AG04449 (cell line): Measurements from ENCODE around the gene GALNT10.

Experiments
- CTCF ChIA-PET: fragments of 350-600 bp; formaldehyde crosslinking; extraction: SDS; loops from one replicate; lab custom pipeline; 2021; ENCODE audit warnings: antibody characterized with exemption; lab: Yijun Ruan, JAX
- POLR2A ChIA-PET: fragments of 400-600, 350-600 bp; formaldehyde crosslinking; extraction: SDS; loops from one replicate; lab custom pipeline; 2020; ENCODE audit warnings: antibody characterized with exemption, inconsistent platforms; lab: Yijun Ruan, JAX
- DNase-seq: peaks from one replicate; pipeline ENCODE4 v3.0.0-alpha.2; 2010; ENCODE audit warnings: low read depth, low spot score
- H3K4me3 ChIP-seq: 2 replicates; pipeline ENCODE4 v1.5.1; 2011; ENCODE audit warnings: low read depth, mild to moderate bottlenecking, control low read depth, low read length
- TF ChIP-seq, protein P1 (sequence below): IDR thresholded peaks from one replicate; pipeline ENCODE4 v1.5.1; 2011; ENCODE audit warnings: mild to moderate bottlenecking, moderate library complexity, low read length, control low read depth, inconsistent platforms; ENCODE audit not compliant: insufficient read depth; ENCODE audit errors: missing control alignments

GALNT10 gene

DNA sequence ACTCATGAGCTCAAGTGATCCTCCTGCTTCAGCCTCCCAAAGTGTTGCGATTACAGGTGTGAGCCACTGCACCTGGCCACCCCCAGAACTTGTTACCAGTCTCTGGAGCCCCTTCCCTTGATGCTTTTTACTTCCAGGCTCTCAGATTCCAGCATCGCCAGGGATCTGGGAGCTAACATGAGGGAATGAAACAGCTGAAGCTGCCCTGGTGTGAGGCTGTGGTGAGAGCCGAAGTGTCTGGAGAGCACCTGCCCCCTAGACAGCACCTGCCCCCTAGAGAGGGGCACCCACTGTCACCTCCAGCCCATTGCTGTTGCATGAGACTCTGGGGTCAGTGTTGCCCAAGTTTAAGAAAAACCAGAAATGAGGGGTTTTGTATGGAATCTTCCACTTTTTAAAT is 131.0 kb downstream of the GALNT10 start:
- CTCF ChIA-PET, result interaction anchor here (1.0 kb wide), 1 partner anchor 13 kb away, joined by 5 read pairs; no protein-coding TSS in a partner anchor
- POLR2A ChIA-PET, result no interaction called here
- DNase-seq, result no peak
- H3K4me3 ChIP-seq, result no peak overlapping the region
- TF ChIP-seq, protein P1, sequence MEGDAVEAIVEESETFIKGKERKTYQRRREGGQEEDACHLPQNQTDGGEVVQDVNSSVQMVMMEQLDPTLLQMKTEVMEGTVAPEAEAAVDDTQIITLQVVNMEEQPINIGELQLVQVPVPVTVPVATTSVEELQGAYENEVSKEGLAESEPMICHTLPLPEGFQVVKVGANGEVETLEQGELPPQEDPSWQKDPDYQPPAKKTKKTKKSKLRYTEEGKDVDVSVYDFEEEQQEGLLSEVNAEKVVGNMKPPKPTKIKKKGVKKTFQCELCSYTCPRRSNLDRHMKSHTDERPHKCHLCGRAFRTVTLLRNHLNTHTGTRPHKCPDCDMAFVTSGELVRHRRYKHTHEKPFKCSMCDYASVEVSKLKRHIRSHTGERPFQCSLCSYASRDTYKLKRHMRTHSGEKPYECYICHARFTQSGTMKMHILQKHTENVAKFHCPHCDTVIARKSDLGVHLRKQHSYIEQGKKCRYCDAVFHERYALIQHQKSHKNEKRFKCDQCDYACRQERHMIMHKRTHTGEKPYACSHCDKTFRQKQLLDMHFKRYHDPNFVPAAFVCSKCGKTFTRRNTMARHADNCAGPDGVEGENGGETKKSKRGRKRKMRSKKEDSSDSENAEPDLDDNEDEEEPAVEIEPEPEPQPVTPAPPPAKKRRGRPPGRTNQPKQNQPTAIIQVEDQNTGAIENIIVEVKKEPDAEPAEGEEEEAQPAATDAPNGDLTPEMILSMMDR, result no peak

DNA sequence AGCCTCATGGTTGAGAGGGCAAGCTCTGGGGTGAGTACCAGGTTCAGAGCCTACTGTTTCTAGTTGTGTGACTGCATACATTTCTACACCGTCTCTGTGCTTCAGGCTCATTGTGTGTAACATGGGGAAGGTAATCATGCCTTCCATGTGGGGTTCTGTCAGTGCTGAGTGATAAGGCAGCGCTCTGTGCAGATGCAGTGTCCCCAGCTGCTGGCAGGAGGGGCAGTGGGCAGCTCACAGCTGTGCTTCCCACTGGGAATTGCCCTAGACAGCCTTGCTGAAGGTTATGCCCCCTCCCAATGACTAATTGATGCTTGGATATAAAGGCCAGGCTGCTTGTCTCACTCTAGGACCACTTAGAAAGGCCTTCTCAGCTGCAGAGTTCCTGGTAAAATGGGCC is 133.5 kb downstream of the GALNT10 start:
- no peak for DNase-seq
- ChIA-PET CTCF (interaction anchor here (1.2 to 3.0 kb wide), 2 partner anchors 10 to 144 kb away, joined by 3 to 7 read pairs; no protein-coding TSS in a partner anchor), POLR2A (no interaction called here)
- TF ChIP-seq, protein P1, result no peak
- no peak overlapping the region for H3K4me3 ChIP-seq

DNA sequence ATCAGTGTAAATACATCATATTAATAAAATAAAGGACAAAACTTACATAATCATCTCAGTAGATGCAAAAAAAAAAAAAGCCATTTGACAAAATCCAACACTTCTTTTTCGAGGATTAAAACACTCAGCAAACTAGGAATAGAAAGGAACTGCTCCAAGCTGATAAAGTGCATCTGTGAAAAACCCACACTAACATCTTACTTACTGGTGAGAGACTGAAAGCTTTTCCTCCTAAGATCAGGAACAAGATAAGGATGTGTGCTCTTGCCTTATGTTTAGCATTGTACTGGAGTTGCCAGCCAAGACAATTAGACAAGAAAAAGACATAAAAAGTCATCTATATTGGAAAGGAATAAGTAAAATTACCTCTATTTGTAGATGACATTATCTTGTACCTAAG is 135.0 kb downstream of the GALNT10 start:
- no peak for DNase-seq
- no peak overlapping the region for H3K4me3 ChIP-seq
- CTCF ChIA-PET, result interaction anchor here (3.0 kb wide), 1 partner anchor 9 kb away, joined by 7 read pairs; no protein-coding TSS in a partner anchor
- POLR2A ChIA-PET, result no interaction called here
- TF ChIP-seq, protein P1, result no peak

DNA sequence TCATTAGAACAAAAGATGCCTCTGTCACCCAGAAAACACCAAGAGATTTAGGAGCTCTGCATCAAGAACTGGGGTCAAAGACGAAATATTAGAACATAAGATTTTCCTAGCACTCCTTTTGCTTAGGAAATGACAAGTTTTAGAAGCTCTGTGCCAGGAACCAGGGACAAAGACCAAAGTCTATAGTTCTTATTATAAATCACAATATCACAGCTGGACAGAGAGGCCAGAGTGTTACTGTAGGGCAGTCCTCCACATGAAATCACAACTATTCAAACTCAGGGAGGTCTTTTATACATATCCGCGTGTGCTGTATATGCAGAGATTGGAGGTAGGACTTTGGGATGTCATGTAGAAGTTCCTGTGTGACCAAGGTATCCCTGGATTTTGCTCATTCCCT is 138.5 kb downstream of the GALNT10 start:
- TF ChIP-seq, protein P1, result no peak
- no peak overlapping the region for H3K4me3 ChIP-seq
- DNase-seq, result no peak
- CTCF ChIA-PET, result interaction anchor here (1.1 kb wide), 1 partner anchor 77 kb away, joined by 3 read pairs; no protein-coding TSS in a partner anchor
- POLR2A ChIA-PET, result no interaction called here

DNA sequence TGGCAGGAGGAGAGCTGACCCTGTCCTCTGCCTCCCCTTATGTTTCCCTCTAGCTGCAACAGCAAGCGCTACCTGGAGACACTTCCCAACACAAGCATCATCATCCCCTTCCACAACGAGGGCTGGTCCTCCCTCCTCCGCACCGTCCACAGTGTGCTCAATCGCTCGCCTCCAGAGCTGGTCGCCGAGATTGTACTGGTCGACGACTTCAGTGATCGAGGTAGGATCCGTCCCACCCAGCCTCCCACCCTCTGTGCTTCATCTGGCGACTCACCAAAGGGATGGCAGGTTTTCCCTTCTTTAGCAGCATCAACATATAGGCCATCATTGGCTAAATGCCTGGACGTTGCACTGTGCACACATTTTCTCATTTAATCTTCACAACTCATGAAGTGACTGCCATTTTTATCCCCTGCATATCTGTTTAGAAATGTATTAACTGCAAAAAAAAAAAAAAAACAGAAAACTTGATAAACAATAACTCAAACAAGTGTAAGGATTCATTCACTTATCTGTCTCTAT is 139.0 kb downstream of the GALNT10 start:
- no peak for DNase-seq
- CTCF ChIA-PET, result interaction anchor here (1.1 kb wide), 1 partner anchor 76 kb away, joined by 3 read pairs; no protein-coding TSS in a partner anchor

DNA sequence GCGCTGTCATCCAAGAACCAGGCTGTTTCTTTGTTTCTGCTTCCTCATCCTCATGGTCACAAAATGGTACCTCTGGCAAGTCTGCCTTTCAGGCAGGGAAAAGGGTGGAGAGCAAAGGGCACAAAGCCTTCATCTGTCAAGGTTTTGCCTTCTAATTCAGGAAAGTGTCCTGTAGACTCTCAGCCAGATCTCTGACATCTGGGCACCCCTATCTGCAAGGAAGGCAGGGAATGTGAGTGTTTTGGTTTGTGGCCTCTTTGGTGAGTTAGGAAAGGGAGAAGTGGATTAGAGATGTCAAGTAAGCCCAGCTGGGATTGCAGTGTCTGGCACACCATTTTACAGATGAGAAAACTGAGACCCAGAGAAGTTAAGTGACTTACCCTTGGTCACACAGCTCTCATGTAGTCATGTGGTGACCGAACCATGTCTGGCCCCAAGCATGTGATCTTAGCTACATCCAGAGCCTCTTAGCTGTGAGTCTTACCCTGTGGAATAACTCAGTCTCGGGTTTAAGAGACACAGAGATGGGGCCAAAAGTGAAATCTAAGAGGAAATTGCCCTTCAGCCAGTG is 139.6 kb downstream of the GALNT10 start:
- ChIA-PET POLR2A (no interaction called here), CTCF (interaction anchor here (1.1 kb wide), 1 partner anchor 76 kb away, joined by 3 read pairs; no protein-coding TSS in a partner anchor)
- H3K4me3 ChIP-seq, result no peak overlapping the region
- TF ChIP-seq, protein P1, result no peak
- DNase-seq, result no peak

More for the DNA sequence above, 139.0 kb downstream of the GALNT10 start:
- TF ChIP-seq, protein P1, result no peak
- H3K4me3 ChIP-seq, result no peak overlapping the region
- POLR2A ChIA-PET, result no interaction called here
